ENCODE data around the gene DTHD1.

- TF ChIP-seq CTCF (IDR thresholded peaks at IDR 0.05; ENCODE audit: borderline replicate concordance, extremely low read depth, low read length, poor library complexity, severe bottlenecking), result no peak
- no peak for TF ChIP-seq EZH2 (IDR thresholded peaks at IDR 0.05; ENCODE audit: borderline replicate concordance, low read depth, low read length, severe bottlenecking)
Measured at GRCh38 chr4:36323816-36324419, 42.5 kb downstream of the DTHD1 start.
